ENCODE data around the gene BARD1.
"Not testable (repeated sequence)": the region's sequence is repeated elsewhere in the genome, so short reads cannot be mapped to it uniquely, and the experiment has no call there.

Gene BARD1

DNA sequence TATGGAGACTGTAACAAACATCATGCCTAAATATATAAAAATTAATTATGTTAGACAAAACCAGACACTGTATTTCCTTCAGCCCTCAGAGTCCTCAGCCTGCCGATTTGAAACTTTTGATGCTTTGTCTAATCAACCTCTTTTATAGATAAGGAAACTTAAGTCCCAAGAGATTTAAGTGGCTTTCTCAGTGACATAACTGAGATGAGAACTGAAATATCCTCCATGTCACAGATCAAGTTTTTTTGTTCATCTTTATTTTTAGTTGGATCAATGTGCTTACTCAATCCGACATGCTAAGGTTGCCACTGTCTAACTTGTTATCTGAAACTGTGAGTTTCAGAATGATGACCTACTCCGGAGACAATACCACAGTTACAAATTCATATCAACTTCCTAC, 72.3 kb downstream of the BARD1 start:
- Mint-ChIP-seq H3K27ac (no peak overlapping the region), H3K36me3 (ENCODE audit: low read depth) (peaks cover 9% of the 10 kb centered on the region), H3K9me3 (no peaks in the 10 kb centered on the region), H3K27me3 (no peaks in the 10 kb centered on the region), H3K4me3 (no peak overlapping the region), H3K4me1 (ENCODE audit: low read depth) (no peaks in the 10 kb centered on the region)
- intact Hi-C loops (cut with micrococcal nuclease): no loop called here

DNA sequence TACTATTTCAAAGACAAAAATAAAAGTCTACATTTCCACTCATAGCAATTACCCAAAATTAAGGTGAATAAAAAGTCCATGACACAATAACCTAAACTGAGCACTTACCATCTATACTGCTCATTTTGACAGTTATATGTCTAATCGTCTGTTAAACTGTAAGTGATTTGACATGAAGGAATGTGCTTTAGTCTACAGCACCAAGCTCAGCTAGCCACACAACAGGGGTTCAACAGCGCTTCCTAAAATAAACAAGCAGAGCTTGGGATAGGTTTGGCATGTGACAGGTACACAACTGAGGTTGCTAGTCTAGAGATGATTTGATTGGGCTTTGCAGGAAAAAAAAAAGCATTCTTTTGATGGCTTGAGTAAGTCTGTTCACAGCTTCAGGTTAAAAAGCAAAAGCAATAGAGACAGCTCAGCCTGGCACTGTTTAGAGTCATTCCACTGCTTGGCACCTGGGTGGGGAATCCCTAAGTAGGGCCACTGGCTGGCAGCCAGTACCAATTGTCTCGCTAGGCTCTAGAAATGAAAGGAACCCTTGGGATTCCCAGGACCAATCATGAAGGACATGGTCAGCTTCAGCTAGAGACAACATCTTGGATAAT, 78.6 kb downstream of the BARD1 start:
- no peak overlapping the region for H3K27ac Mint-ChIP-seq
- H3K4me3 Mint-ChIP-seq: no peak overlapping the region
- H3K27me3 Mint-ChIP-seq: no peaks in the 10 kb centered on the region
- H3K36me3 Mint-ChIP-seq (ENCODE audit: low read depth): peaks cover 25% of the 10 kb centered on the region
- intact Hi-C loops (cut with micrococcal nuclease): no loop called here
- H3K4me1 Mint-ChIP-seq (ENCODE audit: low read depth): no peaks in the 10 kb centered on the region
- H3K9me3 Mint-ChIP-seq: no peaks in the 10 kb centered on the region

- no peaks in the 10 kb centered on the region for H3K4me1 Mint-ChIP-seq (ENCODE audit: low read depth)
- no peak overlapping the region for H3K27ac Mint-ChIP-seq
- H3K4me3 Mint-ChIP-seq: no peak overlapping the region
- H3K9me3 Mint-ChIP-seq: no peaks in the 10 kb centered on the region
- no peaks in the 10 kb centered on the region for H3K27me3 Mint-ChIP-seq
- H3K36me3 Mint-ChIP-seq (ENCODE audit: low read depth): peaks cover 25% of the 10 kb centered on the region
- intact Hi-C loops (cut with micrococcal nuclease): no loop called here
Measured at GRCh38 chr2:214730248-214730647, 79.2 kb downstream of the BARD1 start.

DNA sequence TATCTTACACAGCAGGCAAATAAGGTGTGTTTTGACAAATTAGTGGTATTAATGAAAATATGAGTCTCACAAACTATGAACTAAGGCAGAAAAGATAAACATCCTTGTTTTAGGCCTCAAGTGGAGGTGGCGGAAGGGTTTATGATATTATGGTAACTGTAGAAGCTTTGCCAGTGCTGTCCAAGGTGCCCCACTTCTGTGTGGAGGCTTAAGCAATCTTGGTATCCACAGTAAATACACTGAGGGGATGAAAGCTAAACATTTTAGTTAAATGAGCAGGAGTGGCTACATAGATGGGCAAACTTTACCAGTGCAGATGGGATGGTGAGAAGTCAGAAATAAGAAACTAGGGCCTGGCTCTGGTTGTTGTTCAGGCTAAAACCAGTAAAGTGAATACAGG, 84.7 kb downstream of the BARD1 start:
- no peaks in the 10 kb centered on the region for H3K4me1 Mint-ChIP-seq (ENCODE audit: low read depth)
- no peak overlapping the region for H3K4me3 Mint-ChIP-seq
- H3K27me3 Mint-ChIP-seq: no peaks in the 10 kb centered on the region
- H3K36me3 Mint-ChIP-seq (ENCODE audit: low read depth): peaks cover 47% of the 10 kb centered on the region
- no peak overlapping the region for H3K27ac Mint-ChIP-seq
- intact Hi-C loops (cut with micrococcal nuclease): no loop called here
- H3K9me3 Mint-ChIP-seq: peaks cover 23% of the 10 kb centered on the region

DNA sequence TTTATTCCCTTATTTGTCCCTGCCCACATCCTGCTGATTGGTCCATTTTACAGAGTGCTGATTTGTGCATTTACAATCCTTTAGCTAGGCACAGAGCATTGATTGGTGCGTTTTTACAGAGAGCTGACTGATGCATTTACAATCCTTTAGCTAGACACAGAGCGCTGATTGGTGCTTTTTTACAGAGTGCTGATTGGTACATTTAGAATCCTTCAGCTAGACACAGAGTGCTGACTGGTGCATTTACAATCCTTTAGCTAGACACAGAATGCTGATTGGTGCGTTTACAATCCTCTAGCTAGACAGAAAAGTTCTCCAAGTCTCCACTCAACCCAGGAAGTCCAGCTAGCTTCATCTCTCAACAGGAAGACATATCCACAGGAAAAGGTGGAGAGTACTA, 91.6 kb downstream of the BARD1 start:
- not testable (repeated sequence) for H3K4me3 Mint-ChIP-seq; H3K4me1 Mint-ChIP-seq (ENCODE audit: low read depth)

DNA sequence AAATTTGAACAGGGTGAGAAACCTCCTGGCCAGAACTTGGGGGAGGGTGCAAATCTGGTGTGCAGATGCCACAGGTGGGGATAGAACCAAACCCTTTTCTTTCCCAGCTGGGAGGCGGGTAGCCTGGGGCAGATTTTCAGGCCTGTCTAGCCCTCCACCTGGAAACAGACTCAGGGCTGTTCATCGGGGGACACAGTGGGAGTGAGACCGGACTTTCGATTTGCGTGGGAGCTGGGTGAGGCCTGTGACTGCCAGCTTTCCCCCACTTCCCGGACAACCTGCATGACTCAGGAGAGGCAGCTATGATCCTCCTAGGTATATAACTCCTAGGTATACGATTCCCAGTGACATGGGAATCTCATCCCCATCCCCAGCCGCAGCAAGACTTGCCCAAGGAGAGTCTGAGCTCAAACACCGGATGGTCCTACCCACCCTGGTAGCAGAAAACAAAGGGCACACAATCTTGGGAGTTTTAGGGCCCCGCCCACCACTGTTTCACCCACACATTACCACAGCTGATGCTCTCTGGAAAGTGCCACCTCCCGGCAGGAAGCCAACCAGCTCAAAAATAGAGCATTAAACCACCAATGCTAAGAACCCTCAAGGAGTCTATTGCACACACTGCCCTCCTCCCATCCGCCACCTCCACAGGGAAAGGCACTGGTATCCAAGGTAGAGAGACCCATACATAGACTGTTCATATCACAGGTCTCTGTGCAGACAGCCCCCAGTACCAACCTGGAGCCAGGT, 92.5 kb downstream of the BARD1 start:
- intact Hi-C loops (cut with micrococcal nuclease): no loop called here
- no peaks in the 10 kb centered on the region for H3K4me1 Mint-ChIP-seq (ENCODE audit: low read depth)
- H3K4me3 Mint-ChIP-seq: no peak overlapping the region
- H3K27me3 Mint-ChIP-seq: no peaks in the 10 kb centered on the region
- H3K27ac Mint-ChIP-seq: no peak overlapping the region
- peaks cover 36% of the 10 kb centered on the region for H3K9me3 Mint-ChIP-seq
- peaks cover 46% of the 10 kb centered on the region for H3K36me3 Mint-ChIP-seq (ENCODE audit: low read depth)

More for the DNA sequence above, 91.6 kb downstream of the BARD1 start:
- H3K36me3 Mint-ChIP-seq (ENCODE audit: low read depth): peaks cover 47% of the 10 kb centered on the region
- H3K9me3 Mint-ChIP-seq: peaks cover 36% of the 10 kb centered on the region
- H3K27me3 Mint-ChIP-seq; intact Hi-C loops (cut with micrococcal nuclease); H3K27ac Mint-ChIP-seq: not testable (repeated sequence)

- H3K4me1 Mint-ChIP-seq (ENCODE audit: low read depth): no peaks in the 10 kb centered on the region
- peaks cover 16% of the 10 kb centered on the region for H3K9me3 Mint-ChIP-seq
- H3K27me3 Mint-ChIP-seq: no peaks in the 10 kb centered on the region
- H3K4me3 Mint-ChIP-seq: no peak overlapping the region
- intact Hi-C loops (cut with micrococcal nuclease): no loop called here
- peaks cover 28% of the 10 kb centered on the region for H3K36me3 Mint-ChIP-seq (ENCODE audit: low read depth)
- H3K27ac Mint-ChIP-seq: no peak overlapping the region
Measured at GRCh38 chr2:214715025-214715424, 94.5 kb downstream of the BARD1 start.

DNA sequence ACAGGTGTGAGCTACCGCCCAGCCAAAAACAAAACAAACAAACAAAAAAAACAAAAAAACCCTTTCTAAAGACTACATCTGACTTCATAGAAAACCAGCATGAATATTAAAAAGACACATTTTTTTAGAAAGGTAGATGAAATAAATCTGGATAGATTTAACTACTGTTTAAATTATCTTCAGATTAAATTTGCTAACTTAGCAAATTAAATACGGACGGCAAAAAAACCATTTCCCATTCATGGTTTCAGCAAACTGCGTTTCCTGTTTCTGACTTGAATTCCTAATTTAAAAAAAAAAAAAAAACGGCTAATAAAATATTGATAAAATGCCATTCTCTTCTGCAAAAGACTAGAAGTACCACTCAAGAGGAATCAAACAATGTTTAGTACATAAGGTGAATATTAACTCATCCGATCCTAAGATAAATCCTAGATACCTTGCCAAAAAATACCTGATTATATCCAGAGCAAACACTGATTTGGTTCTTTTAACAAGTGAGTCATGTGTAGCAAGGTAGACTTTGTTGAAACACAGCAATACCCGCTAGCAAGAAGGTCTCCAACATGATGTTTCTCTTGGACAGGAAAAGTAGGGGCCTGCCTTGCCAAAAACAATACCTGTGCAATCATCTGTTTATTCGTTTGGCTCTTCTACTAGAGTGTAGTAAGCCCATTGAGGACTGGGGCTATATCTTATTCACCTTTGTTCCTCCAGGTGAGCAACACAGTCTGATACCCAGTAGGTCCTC, 96.2 kb downstream of the BARD1 start:
- H3K27me3 Mint-ChIP-seq: no peaks in the 10 kb centered on the region
- H3K27ac Mint-ChIP-seq: no peak overlapping the region
- H3K4me1 Mint-ChIP-seq (ENCODE audit: low read depth): no peaks in the 10 kb centered on the region
- intact Hi-C loops (cut with micrococcal nuclease): no loop called here
- no peak overlapping the region for H3K4me3 Mint-ChIP-seq
- H3K9me3 Mint-ChIP-seq: peaks cover 8% of the 10 kb centered on the region
- H3K36me3 Mint-ChIP-seq (ENCODE audit: low read depth): peaks cover 13% of the 10 kb centered on the region

DNA sequence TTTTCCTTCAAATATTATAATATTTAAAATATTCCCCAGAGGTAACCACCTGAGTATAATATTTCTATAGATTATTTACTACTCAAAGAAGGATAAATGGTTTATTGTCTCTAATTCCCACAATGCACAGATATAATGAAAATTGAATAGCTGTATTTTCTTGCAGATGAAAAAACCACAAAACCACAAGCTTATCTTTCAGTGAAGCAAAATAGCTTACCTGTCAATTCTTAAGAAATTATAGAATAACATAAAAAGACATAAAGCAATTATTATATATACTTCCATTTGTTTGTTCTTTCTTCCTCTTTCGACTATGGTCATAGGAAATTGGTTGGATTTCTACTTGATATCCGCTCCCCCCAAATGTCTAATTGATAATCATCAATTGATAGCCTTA, 98.8 kb downstream of the BARD1 start:
- H3K9me3 Mint-ChIP-seq: no peaks in the 10 kb centered on the region
- H3K4me1 Mint-ChIP-seq (ENCODE audit: low read depth): no peaks in the 10 kb centered on the region
- no peaks in the 10 kb centered on the region for H3K27me3 Mint-ChIP-seq
- H3K4me3 Mint-ChIP-seq: no peak overlapping the region
- H3K27ac Mint-ChIP-seq: no peak overlapping the region
- H3K36me3 Mint-ChIP-seq (ENCODE audit: low read depth): no peaks in the 10 kb centered on the region
- intact Hi-C loops (cut with micrococcal nuclease): no loop called here

- H3K4me1 Mint-ChIP-seq (ENCODE audit: low read depth): no peaks in the 10 kb centered on the region
- H3K9me3 Mint-ChIP-seq: peaks cover 8% of the 10 kb centered on the region
- no peaks in the 10 kb centered on the region for H3K36me3 Mint-ChIP-seq (ENCODE audit: low read depth)
- intact Hi-C loops (cut with micrococcal nuclease): no loop called here
- no peak overlapping the region for H3K27ac Mint-ChIP-seq
- no peaks in the 10 kb centered on the region for H3K27me3 Mint-ChIP-seq
- H3K4me3 Mint-ChIP-seq: no peak overlapping the region
Measured at GRCh38 chr2:214706986-214707385, 102.5 kb downstream of the BARD1 start.

GRCh38 chr2:214699236-214699635, 110.2 kb downstream of the BARD1 start:
- no peaks in the 10 kb centered on the region for H3K36me3 Mint-ChIP-seq (ENCODE audit: low read depth)
- no peaks in the 10 kb centered on the region for H3K4me1 Mint-ChIP-seq (ENCODE audit: low read depth)
- peaks cover 38% of the 10 kb centered on the region for H3K9me3 Mint-ChIP-seq
- no peaks in the 10 kb centered on the region for H3K27me3 Mint-ChIP-seq
- H3K4me3 Mint-ChIP-seq: no peak overlapping the region
- no peak overlapping the region for H3K27ac Mint-ChIP-seq
- intact Hi-C loops (cut with micrococcal nuclease): no loop called here

DNA sequence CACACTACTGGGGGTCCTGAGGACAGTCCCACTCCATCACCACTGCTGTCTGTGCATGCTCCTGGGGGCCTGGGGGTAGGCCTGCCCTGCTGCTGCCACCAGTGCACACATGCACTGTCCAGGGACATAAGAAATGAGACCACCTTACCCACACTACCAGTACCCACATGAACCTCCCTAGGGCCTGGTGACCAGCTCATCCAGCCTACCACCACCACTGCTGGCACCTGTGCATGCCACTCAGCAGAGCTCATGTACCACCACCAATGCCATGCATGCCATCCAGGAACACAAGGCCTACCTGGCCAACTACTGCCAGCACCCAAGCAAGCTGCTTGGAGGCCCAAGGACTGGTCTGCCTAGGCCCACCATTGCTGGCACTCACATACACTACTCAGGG, 112.8 kb downstream of the BARD1 start:
- intact Hi-C loops (cut with micrococcal nuclease): no loop called here
- no peak overlapping the region for H3K4me3 Mint-ChIP-seq
- no peaks in the 10 kb centered on the region for H3K4me1 Mint-ChIP-seq (ENCODE audit: low read depth)
- no peak overlapping the region for H3K27ac Mint-ChIP-seq
- no peaks in the 10 kb centered on the region for H3K27me3 Mint-ChIP-seq
- H3K36me3 Mint-ChIP-seq (ENCODE audit: low read depth): no peaks in the 10 kb centered on the region
- peaks cover 28% of the 10 kb centered on the region for H3K9me3 Mint-ChIP-seq

DNA sequence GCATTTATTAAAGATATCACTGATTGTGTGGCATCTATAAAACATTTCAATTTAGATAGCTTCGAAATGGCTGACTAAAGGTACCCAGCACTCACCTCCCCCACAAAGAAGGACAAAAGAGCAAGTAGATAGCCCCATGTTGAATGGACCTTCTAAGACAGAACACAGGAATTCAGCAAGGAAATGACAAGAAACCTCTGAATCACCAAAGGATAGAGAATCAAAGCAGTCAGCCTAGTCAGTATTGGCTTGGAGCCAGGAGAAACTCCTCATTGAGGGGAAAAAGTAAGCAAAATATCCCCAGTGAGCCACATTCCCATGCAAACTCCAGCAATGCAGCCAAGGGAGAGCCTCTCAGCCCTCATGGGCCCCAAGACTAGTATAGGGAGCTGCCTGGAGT, 113.7 kb downstream of the BARD1 start:
- H3K27ac Mint-ChIP-seq: no peak overlapping the region
- H3K4me3 Mint-ChIP-seq: no peak overlapping the region
- H3K4me1 Mint-ChIP-seq (ENCODE audit: low read depth): no peaks in the 10 kb centered on the region
- H3K9me3 Mint-ChIP-seq: peaks cover 19% of the 10 kb centered on the region
- H3K36me3 Mint-ChIP-seq (ENCODE audit: low read depth): no peaks in the 10 kb centered on the region
- intact Hi-C loops (cut with micrococcal nuclease): no loop called here
- H3K27me3 Mint-ChIP-seq: no peaks in the 10 kb centered on the region

DNA sequence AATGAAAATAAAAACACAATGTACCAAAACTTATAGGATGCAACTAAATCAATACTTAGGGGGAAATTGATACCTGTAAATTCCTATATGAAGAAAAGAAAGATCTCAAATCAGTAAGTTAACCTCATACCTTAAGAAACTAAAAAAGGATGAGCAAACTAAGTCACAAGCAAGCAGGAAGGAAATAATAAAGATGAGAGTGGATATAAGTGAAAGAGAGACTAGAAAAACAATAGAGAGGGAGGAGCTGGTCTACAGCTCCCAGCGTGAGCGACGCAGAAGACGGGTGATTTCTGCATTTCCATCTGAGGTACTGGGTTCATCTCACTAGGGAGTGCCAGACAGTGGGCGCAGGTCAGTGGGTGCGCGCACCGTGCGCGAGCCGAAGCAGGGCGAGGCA, 125.9 kb downstream of the BARD1 start:
- H3K36me3 Mint-ChIP-seq (ENCODE audit: low read depth); H3K27me3 Mint-ChIP-seq; intact Hi-C loops (cut with micrococcal nuclease); H3K27ac Mint-ChIP-seq; H3K9me3 Mint-ChIP-seq; H3K4me1 Mint-ChIP-seq (ENCODE audit: low read depth): not testable (repeated sequence)
- peak overlapping the region; percentile 66 for H3K4me3 Mint-ChIP-seq
